Measurements from ENCODE around the gene OR6B2.

OR6B2 gene

GRCh38 chr2:240037358-240037757 is 7.1 kb upstream of the OR6B2 start:
- DNase-seq = no peak

GRCh38 chr2:240033330-240033678 is 3.1 kb upstream of the OR6B2 start:
- DNase-seq = no peak

GRCh38 chr2:240032406-240033329 is 2.4 kb upstream of the OR6B2 start:
- DNase-seq = no peak

GRCh38 chr2:240024766-240025165 is 5.5 kb downstream of the OR6B2 start:
- DNase-seq = peak in 1 of 3 experiments; percentile 51

- no peak for DNase-seq
Measured at GRCh38 chr2:240023792-240024191, 6.4 kb downstream of the OR6B2 start.

- peak; percentile 3 to 60 (median 26) for DNase-seq
Measured at GRCh38 chr2:240021488-240022104, 8.6 kb downstream of the OR6B2 start.

GRCh38 chr2:240018071-240018750 is 12.0 kb downstream of the OR6B2 start:
- DNase-seq = no peak

GRCh38 chr2:240014327-240014726 is 15.9 kb downstream of the OR6B2 start:
- DNase-seq = no peak

GRCh38 chr2:240013343-240013742 is 16.9 kb downstream of the OR6B2 start:
- no peak for DNase-seq

- DNase-seq = no peak
Measured at GRCh38 chr2:240002983-240003382, 27.2 kb downstream of the OR6B2 start.

GRCh38 chr2:240000671-240001070 is 29.6 kb downstream of the OR6B2 start:
- DNase-seq = no peak

GRCh38 chr2:239997686-239998409 is 32.4 kb downstream of the OR6B2 start:
- DNase-seq = no peak

- peak in 1 of 3 experiments; percentile 9 for DNase-seq
Measured at GRCh38 chr2:239994086-239994485, 36.1 kb downstream of the OR6B2 start.

- DNase-seq = no peak
Measured at GRCh38 chr2:239993291-239993690, 36.9 kb downstream of the OR6B2 start.

GRCh38 chr2:239991689-239992314 is 38.4 kb downstream of the OR6B2 start:
- peak; percentile 5 to 67 (median 8) for DNase-seq

GRCh38 chr2:239990966-239991365 is 39.3 kb downstream of the OR6B2 start:
- no peak for DNase-seq

- no peak for DNase-seq
Measured at GRCh38 chr2:239985356-239985755, 44.9 kb downstream of the OR6B2 start.

GRCh38 chr2:239984421-239985194 is 45.6 kb downstream of the OR6B2 start:
- DNase-seq = no peak

- DNase-seq = no peak
Measured at GRCh38 chr2:239983004-239983778, 47.0 kb downstream of the OR6B2 start.

Data from NCI-H1417 (cell line).